HTR-8/SVneo (cell line): Measurements from ENCODE around the gene HEATR9.

ENCODE experiments used
- DNase-seq: peaks from one replicate; pipeline ENCODE4 v3.0.0; 2011; ENCODE audit warnings: low spot score, mixed read lengths; ENCODE audit not compliant: insufficient read length
- FAIRE-seq: peaks from 2 replicates; lab custom pipeline; 2011; peaks lifted over from hg19 to GRCh38; lab: Jason Lieb, UNC

The HEATR9 gene

GRCh38 chr17:35816723-35817122, 52.0 kb downstream of the HEATR9 start:
- FAIRE-seq (no peak), DNase-seq (no peak)

GRCh38 chr17:35812456-35812855, 56.2 kb downstream of the HEATR9 start:
- FAIRE-seq (no peak), DNase-seq (no peak)

GRCh38 chr17:35811759-35812158, 56.9 kb downstream of the HEATR9 start:
- DNase-seq = no peak
- FAIRE-seq = no peak

GRCh38 chr17:35809855-35810461, 58.7 kb downstream of the HEATR9 start:
- DNase-seq = no peak
- no peak for FAIRE-seq

GRCh38 chr17:35808962-35809854, 59.5 kb downstream of the HEATR9 start, which contains the start of gene TAF15:
Gene TAF15, plus strand, starts transcription at chr17:35809484. Its CDS starts 86 bp downstream, at chr17:35809570.
- DNase-seq (peak; percentile 95), FAIRE-seq (no peak)

GRCh38 chr17:35808240-35808961, 60.3 kb downstream of the HEATR9 start:
- FAIRE-seq (no peak), DNase-seq (no peak)

- DNase-seq (no peak), FAIRE-seq (no peak)
These were observed 61.1 kb downstream of the HEATR9 start for GRCh38 chr17:35807371-35808144.
